ENCODE measurements around the gene NAV1. TPM values are rescaled to one million over a fixed set of nuclear protein-coding genes. Genes with fewer than 3 reads are reported as not detected.

NAV1 gene
- total and polyA plus RNA-seq, 9 of the 15 experiments (the other 6 are each of a cell fraction or from before 2014, with no cell fraction given) = 0.91 to 16.8 (median 3.2) TPM

DNA sequence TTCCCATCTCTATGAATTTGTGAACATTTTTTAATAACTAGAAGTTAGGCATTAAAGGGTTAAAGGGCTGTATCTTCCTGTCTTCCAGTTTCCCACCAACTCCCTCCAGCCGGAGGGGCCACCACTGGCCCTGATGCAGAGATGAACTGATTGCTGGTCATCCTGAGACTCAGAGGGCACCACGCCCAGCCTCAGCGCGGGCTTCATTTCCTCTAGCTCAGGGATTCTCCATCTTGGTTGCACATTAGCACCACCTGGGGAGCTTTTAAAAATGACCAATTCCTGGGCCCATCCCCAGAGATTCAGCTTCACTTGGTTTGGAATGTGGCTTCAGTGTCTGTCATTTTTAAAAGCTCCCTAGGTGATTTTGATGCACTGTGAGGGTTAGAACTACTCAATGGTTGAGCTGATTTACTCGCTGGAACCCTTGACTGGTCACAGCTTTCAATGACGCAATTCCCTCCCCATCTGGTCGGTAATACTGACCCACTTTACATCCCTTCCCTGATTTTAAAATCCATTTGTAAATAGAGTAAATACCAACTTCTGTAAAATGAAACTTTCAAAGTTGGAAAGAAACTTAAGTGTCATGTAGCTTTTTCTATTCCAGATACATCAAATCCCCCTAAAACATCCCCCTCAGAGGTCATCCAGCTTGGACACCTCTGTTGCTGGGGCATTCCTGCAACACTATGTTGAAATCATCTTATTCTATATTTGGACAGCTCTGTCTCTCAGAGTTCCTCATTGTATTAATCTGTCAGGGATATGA, 5.1 kb downstream of the NAV1 start (continued):
- no peak for TF ChIP-seq FOS (IDR thresholded peaks at IDR 0.05; ENCODE audit: extremely low read depth, insufficient read length)
- TF ChIP-seq U2AF2 (optimal IDR thresholded peaks at IDR 0.05; ENCODE audit: low read depth, low read length) = no peak
- TF ChIP-seq RCOR1 (IDR thresholded peaks at IDR 0.05; ENCODE audit: borderline replicate concordance in 1 of 2, low read depth in 2 of 2, low read length in 2 of 2) = peak in 1 of 2 experiments; percentile 86; a peak in 2 of 4 replicates
- no peak for TF ChIP-seq ATF2 (CRISPR knock-in tag; IDR thresholded peaks at IDR 0.05)
- no peak for TF ChIP-seq HNRNPLL (IDR thresholded peaks at IDR 0.05; ENCODE audit: low read depth, low read length, poor library complexity, severe bottlenecking)
- TF ChIP-seq CTBP1 (IDR thresholded peaks at IDR 0.05; ENCODE audit: borderline replicate concordance) = peak; percentile 71
- 0 out of 2 replicates have a peak, but pooled peaks have one; percentile 19 for TF ChIP-seq TOE1 (IDR thresholded peaks at IDR 0.05; ENCODE audit: borderline replicate concordance)
- no peak for TF ChIP-seq TOE1 (CRISPR knock-in tag; IDR thresholded peaks at IDR 0.05; ENCODE audit: borderline replicate concordance, low read depth)
- TF ChIP-seq ELF4 (CRISPR knock-in tag; IDR thresholded peaks at IDR 0.05) = no peak
- no peak for TF ChIP-seq MTA3 (IDR thresholded peaks at IDR 0.05; ENCODE audit: borderline replicate concordance)
- no peak for TF ChIP-seq ZNF436 (CRISPR knock-in tag; IDR thresholded peaks at IDR 0.05)
- no peak for TF ChIP-seq PHF8 (IDR thresholded peaks at IDR 0.05; ENCODE audit: borderline replicate concordance, low read length)
- no peak for TF ChIP-seq SMARCA4 (IDR thresholded peaks at IDR 0.05)
- no peak for TF ChIP-seq KAT7 (CRISPR knock-in tag; IDR thresholded peaks at IDR 0.05; ENCODE audit: borderline replicate concordance)
- TF ChIP-seq, protein P1, sequence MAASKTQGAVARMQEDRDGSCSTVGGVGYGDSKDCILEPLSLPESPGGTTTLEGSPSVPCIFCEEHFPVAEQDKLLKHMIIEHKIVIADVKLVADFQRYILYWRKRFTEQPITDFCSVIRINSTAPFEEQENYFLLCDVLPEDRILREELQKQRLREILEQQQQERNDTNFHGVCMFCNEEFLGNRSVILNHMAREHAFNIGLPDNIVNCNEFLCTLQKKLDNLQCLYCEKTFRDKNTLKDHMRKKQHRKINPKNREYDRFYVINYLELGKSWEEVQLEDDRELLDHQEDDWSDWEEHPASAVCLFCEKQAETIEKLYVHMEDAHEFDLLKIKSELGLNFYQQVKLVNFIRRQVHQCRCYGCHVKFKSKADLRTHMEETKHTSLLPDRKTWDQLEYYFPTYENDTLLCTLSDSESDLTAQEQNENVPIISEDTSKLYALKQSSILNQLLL (CRISPR knock-in tag; IDR thresholded peaks at IDR 0.05; ENCODE audit: borderline replicate concordance) = no peak
- TF ChIP-seq, protein P2, sequence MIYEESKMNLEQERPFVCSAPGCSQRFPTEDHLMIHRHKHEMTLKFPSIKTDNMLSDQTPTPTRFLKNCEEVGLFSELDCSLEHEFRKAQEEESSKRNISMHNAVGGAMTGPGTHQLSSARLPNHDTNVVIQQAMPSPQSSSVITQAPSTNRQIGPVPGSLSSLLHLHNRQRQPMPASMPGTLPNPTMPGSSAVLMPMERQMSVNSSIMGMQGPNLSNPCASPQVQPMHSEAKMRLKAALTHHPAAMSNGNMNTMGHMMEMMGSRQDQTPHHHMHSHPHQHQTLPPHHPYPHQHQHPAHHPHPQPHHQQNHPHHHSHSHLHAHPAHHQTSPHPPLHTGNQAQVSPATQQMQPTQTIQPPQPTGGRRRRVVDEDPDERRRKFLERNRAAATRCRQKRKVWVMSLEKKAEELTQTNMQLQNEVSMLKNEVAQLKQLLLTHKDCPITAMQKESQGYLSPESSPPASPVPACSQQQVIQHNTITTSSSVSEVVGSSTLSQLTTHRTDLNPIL (CRISPR knock-in tag; IDR thresholded peaks at IDR 0.05) = no peak
- no peak for TF ChIP-seq SMARCA5 (IDR thresholded peaks at IDR 0.05)
- TF ChIP-seq ZNF212 (CRISPR knock-in tag; IDR thresholded peaks at IDR 0.05) = no peak
- no peak for TF ChIP-seq TARDBP (IDR thresholded peaks at IDR 0.05)
- TF ChIP-seq, protein P3, sequence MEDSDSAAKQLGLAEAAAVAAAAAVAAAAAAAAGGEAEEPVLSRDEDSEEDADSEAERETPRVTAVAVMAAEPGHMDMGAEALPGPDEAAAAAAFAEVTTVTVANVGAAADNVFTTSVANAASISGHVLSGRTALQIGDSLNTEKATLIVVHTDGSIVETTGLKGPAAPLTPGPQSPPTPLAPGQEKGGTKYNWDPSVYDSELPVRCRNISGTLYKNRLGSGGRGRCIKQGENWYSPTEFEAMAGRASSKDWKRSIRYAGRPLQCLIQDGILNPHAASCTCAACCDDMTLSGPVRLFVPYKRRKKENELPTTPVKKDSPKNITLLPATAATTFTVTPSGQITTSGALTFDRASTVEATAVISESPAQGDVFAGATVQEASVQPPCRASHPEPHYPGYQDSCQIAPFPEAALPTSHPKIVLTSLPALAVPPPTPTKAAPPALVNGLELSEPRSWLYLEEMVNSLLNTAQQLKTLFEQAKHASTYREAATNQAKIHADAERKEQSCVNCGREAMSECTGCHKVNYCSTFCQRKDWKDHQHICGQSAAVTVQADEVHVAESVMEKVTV (CRISPR knock-in tag; IDR thresholded peaks at IDR 0.05) = no peak

All from K562 (cell line).